ENCODE results near the gene C11orf58. TPM values are rescaled to one million over a fixed set of nuclear protein-coding genes. Genes with fewer than 3 reads are reported as not detected.

Gene C11orf58
- total RNA-seq, 1 experiment from 2014 or later: 301 TPM

DNA sequence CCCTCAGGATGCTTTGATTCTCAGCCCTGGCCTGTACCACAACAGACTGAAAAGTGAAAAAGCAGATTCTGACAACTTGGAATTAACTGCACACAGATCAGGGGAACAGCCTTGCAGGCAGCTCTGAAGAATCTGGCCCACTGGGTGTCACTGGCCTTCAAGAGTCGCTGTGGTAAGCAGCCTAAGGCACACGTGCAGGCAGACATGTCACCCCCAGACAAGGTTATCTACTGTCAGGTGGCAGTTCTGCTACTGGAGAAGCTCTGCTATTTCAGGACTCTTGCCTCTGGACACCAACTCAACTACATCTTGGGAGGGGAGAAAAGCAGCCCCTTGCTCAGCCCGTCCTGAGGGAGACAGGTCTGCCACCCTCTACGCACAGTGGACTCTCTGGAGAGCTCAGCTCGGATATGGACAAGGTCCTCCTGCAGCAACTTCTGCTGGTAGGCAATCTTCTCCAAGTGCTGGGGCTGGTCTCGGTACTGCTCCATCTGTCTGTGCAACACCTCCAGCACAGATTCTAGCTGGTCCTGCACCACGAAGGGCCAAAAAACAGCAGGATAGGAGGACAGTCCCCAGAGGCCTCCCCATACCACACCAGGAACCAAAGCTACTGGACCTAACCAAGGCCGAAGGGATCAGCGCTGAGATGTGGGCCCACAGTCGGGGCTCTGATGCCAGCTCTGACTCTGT lies 63.0 kb downstream of the C11orf58 start:
- no peak for DNase-seq (ENCODE audit: low spot score)

DNA sequence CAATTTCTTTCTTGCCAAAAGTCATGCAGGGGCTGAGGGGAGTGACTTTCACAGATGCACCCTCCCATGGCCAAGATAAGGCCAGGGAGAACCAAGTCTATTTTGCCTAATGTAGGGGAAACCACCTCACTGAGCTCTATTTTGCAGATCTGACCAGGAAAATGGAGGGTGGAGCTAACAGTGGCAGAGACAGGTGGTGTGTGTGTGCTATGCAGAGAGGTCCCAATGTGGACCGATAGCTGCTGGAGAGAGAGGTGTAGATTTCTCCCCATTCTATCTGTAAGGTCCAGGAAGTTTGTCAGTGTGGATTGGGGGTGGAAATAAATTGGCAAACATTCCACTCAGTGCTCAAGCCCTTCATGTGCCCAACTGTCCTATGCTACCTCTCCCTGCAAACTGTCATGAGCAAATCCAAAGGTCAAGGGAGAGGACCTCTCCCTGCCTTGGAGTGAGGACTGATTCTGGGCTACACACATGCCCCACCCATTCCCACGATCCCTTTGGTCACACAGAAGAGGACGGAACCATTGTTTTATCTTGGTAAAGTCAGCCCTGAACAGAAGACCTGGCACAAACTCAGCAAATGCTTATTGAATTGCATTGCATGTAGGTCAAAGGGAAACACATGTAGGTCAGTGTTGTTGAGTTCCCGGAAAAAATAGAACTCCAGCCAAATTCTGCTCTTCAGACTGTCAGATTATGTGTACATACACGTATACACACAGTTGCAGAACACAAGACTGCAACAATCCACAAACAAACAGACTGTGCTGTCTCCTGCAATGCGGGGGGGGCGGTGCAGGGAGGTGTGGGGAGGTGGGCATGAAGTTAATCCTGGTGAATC lies 65.9 kb downstream of the C11orf58 start:
- DNase-seq (ENCODE audit: low spot score): no peak

DNA sequence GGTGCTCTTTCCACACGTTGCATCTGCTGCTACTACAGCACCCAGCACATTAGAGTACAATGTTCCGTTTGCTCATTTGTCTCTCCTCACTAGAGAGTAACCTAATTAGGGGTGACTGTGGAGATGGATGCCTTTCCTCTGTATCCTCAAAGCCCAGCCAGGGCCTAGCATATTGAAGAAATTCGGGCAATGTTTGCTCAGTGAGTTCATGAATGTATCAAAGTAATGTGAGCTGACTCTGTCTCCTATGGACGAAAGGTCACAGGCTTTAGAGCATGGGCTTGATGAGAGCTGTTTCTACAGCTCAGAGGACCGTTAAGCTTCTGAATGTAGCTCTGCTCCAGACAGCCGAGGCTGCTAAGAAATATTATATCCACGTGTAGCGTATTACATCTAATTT lies 67.5 kb downstream of the C11orf58 start:
- no peak for DNase-seq (ENCODE audit: low spot score)

DNA sequence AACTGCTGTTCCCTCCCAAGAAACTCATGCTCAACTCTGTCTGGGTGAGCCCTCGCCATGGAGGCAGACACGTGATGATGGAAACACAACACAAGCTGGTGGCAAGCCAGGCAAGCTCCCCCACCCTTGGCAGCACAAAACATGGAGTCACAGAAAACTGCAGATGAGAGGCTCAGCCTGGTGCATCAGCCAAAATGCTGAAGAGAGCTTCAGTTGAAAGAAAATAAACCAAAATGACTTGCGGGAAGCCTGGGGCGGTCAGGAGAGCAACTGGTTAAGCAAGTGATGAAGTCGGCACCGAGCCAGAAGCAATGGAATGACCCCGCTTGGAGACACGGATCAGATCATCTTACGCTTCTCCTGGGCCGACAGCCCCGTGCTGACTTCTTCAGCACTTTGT lies 68.3 kb downstream of the C11orf58 start:
- no peak for DNase-seq (ENCODE audit: low spot score)

DNA sequence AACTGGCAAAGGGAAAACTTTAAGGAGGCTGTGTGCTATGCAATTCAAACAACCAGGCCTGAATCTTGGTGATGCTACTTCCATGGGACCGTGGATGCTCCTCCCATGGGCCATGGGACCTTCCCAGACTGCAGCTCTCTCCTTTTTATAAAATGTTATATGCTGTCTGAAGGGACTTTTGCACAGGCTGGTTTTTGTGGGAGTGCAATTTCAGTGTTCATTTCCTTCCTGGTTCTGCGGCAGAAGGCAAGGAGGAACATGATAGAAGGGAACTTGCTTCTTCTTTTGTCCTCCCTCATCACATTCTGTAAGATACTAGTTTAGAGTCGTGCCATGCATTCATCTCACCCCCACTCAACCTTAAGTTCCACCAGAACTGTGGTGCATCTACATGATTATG lies 68.9 kb downstream of the C11orf58 start:
- DNase-seq (ENCODE audit: low spot score): no peak
